B cell (primary cell): ENCODE results near the gene CFAP100. TPM values are rescaled to one million over a fixed set of nuclear protein-coding genes. Genes with fewer than 3 reads are reported as not detected.

Experiments used
- ATAC-seq: fragments of 200-7000 bp; cut with Tn5 transposase; one replicate; pipeline ENCODE4 v1.10.0; 2021; ENCODE audit warnings: low read depth, mild to moderate bottlenecking, moderate number of reproducible peaks, moderate library complexity
- CTCF ChIA-PET: fragments of 350-600 bp; sonication (Branson Sonifier 250); formaldehyde crosslinking; loops from one replicate; lab custom pipeline; 2021; ENCODE audit warnings: antibody characterized with exemption, inconsistent platforms; lab: Charles Lee
- POLR2A ChIA-PET: fragments of 350-600 bp; sonication (Branson Sonifier 250); formaldehyde crosslinking; loops from one replicate; lab custom pipeline; 2021; ENCODE audit warnings: antibody characterized with exemption; lab: Charles Lee
- DNase-seq: peaks from one replicate; pipeline ENCODE4 v3.0.0; 2013
- H2AFZ ChIP-seq: 2 replicates; pipeline ENCODE4 v1.6.1; 2012; ENCODE audit warnings: mild to moderate bottlenecking, low read depth, low read length; ENCODE audit not compliant: insufficient read depth, poor library complexity, severe bottlenecking
- H3K27ac ChIP-seq, 2 donors: 1 replicate in 1 of 2; 2 replicates in 1 of 2; pipeline ENCODE4 v1.5.1; 2012 to 2013; ENCODE audit warnings: low read length in 2 of 2, mild to moderate bottlenecking in 2 of 2, moderate library complexity in 1 of 2
- H3K27me3 ChIP-seq, 4 experiments: fragments of 200-600 bp in 1 of 4; sonication (generic) in 1 of 4; replicated peaks in 1 of 4; 1 replicate in 2 of 4; 2 replicates in 2 of 4; pipeline versions ENCODE4 v1.6.1 to v1.7.0; 2013 to 2016; ENCODE audit warnings: low read length in 3 of 4, mild to moderate bottlenecking in 2 of 4, mixed read lengths in 1 of 4, moderate library complexity in 1 of 4; ENCODE audit not compliant: insufficient read depth in 4 of 4, control insufficient read depth in 3 of 4; ENCODE audit errors: control extremely low read depth in 1 of 4
- H3K36me3 ChIP-seq, 2 experiments: replicated peaks in 1 of 2; 1 replicate in 1 of 2; 2 replicates in 1 of 2; pipeline versions ENCODE4 v1.6.1 to v1.7.1; 2013; ENCODE audit warnings: low read length in 1 of 2; ENCODE audit not compliant: insufficient read depth in 2 of 2, control insufficient read depth in 1 of 2; ENCODE audit errors: control extremely low read depth in 1 of 2, extremely low read depth in 1 of 2
- H3K4me1 ChIP-seq, 2 donors: fragments of 200-600 bp in 1 of 2; sonication (generic) in 1 of 2; 1 replicate in 1 of 2; 2 replicates in 1 of 2; pipeline versions ENCODE4 v1.5.1 to v1.6.1; 2013 to 2017; ENCODE audit warnings: low read length in 2 of 2; ENCODE audit not compliant: control insufficient read depth in 2 of 2, insufficient read depth in 2 of 2
- H3K4me2 ChIP-seq: replicated peaks from 2 replicates; pipeline ENCODE3; 2012; ENCODE audit warnings: mild to moderate bottlenecking, low read depth, low read length; ENCODE audit not compliant: poor library complexity, severe bottlenecking
- H3K4me3 ChIP-seq, 5 experiments: fragments of 200-600 bp in 1 of 5; sonication (generic) in 1 of 5; 1 replicate in 3 of 5; 2 replicates in 2 of 5; pipeline versions ENCODE4 v1.5.1 to v1.7.0; 2011 to 2016; ENCODE audit warnings: low read length in 4 of 5, mild to moderate bottlenecking in 4 of 5, low read depth in 2 of 5, control low read depth in 1 of 5, moderate library complexity in 1 of 5; ENCODE audit not compliant: insufficient read depth in 1 of 5; ENCODE audit errors: control extremely low read depth in 1 of 5, extremely low read depth in 1 of 5
- H3K79me2 ChIP-seq: fragments of 200-600 bp; sonication (generic); one replicate; pipeline ENCODE4 v1.6.0; 2016; ENCODE audit warnings: low read length; ENCODE audit not compliant: control insufficient read depth, insufficient read depth
- H3K9ac ChIP-seq: fragments of 200-600 bp; sonication (generic); 2 replicates; pipeline ENCODE4 v1.6.1; 2017; ENCODE audit warnings: mild to moderate bottlenecking, low read length, moderate library complexity
- H3K9me3 ChIP-seq, 3 donors: one replicate each; pipeline versions ENCODE4 v1.6.1 to v1.7.1; 2013; ENCODE audit warnings: low read length in 2 of 3; ENCODE audit not compliant: control insufficient read depth in 2 of 3, insufficient read depth in 1 of 3; ENCODE audit errors: control extremely low read depth in 1 of 3
- H4K20me1 ChIP-seq: 2 replicates; pipeline ENCODE4 v1.6.0; 2012; ENCODE audit warnings: mild to moderate bottlenecking, low read length; ENCODE audit not compliant: insufficient read depth, control insufficient read depth, poor library complexity, severe bottlenecking
- H3K27ac Mint-ChIP-seq: one replicate; pipeline ENCODE4 v1.8.0; 2021; ENCODE audit warnings: mixed read lengths
- H3K27me3 Mint-ChIP-seq: one replicate; pipeline ENCODE4 v1.8.0; 2021; ENCODE audit warnings: mixed read lengths
- H3K4me1 Mint-ChIP-seq: one replicate; pipeline ENCODE4 v1.8.0; 2021; ENCODE audit warnings: mixed read lengths
- H3K4me3 Mint-ChIP-seq: one replicate; pipeline ENCODE4 v1.8.0; 2021; ENCODE audit warnings: mixed read lengths
- H3K9me3 Mint-ChIP-seq: one replicate; pipeline ENCODE4 v1.8.0; 2022; ENCODE audit warnings: mixed read lengths; ENCODE audit not compliant: insufficient read depth
- CTCF ChIP-seq: fragments of 200-600 bp; IDR thresholded peaks from one replicate; pipeline ENCODE4 v1.8.0; 2022; ENCODE audit warnings: antibody characterized with exemption, mild to moderate bottlenecking
- EZH2 ChIP-seq: IDR thresholded peaks from 2 replicates; pipeline ENCODE4 v1.6.1; 2012; ENCODE audit warnings: borderline replicate concordance, low read depth, mild to moderate bottlenecking, moderate library complexity, low read length; ENCODE audit not compliant: insufficient read depth, poor library complexity, severe bottlenecking
- WGBS: methylation state at CpG from one replicate; pipeline ENCODE4 v1.1.5; 2013; ENCODE audit warnings: missing lambda C conversion rate; ENCODE audit not compliant: insufficient coverage; 5-methylcytosine and 5-hydroxymethylcytosine counted together
- intact Hi-C: fragments of 100-400 bp; cut with micrococcal nuclease; formaldehyde crosslinking; loops from one replicate; pipeline ENCODE4 v1.10.0; 2022
- polyA plus RNA-seq: library from polyadenylated mRNA; depleted of rRNA; stranded (reverse); fragments of >200 nt; gene quantifications from 2 replicates; pipeline ENCODE4 v1.2.3, GENCODE V29; 2012
- total RNA-seq, 2 donors: library from RNA; stranded (reverse); fragments of 120-200 nt in 1 of 2; gene quantifications; 1 replicate in 1 of 2; 2 replicates in 1 of 2; pipeline versions ENCODE4 v1.2.3 to v1.2.4, GENCODE V29; 2013 to 2022

Gene CFAP100
- total and polyA plus RNA-seq, 2 donors (not counting 1 experiment from before 2014, with no cell fraction given): not detected

DNA sequence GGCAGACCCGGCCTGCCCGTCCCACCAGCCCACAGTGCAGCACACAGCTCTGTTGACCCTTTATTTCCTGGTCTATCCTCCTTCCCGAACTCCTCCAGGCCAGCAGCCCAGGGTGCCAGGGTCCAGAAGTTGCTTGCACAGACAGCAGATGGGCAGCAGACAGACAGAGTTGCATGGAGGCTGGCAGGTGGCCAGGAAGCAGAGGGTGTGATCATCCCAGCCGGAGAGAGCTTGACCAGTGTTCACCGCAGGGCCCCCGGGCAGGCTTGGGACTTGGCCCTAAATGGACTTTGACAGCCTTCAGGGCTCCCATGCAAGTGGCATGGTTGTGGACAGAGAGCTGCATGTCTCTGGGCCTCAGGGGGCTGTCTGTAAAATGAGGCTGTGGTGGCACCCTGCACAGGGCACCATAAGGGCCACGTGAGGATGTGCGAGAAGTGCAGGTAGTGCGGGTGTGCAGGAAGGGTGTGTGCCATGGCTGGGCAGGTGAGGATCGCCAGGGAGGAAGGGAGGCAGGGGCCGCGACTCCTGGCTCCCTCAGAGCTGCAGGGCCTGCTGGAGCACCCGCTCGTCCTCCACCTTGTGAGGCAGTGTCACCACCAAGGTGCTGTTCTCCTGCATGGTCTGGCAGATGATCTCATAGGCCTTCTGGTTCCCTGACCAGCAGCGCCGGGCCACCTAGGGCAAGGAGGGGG lies 87.2 kb downstream of the CFAP100 start:
- peaks cover under 1% of the 10 kb centered on the region in 2 donors for H3K4me1 ChIP-seq
- no peak overlapping the region for H3K4me3 Mint-ChIP-seq
- ATAC-seq: no peak
- H3K27ac ChIP-seq: no peak overlapping the region
- no peak for DNase-seq
- no peak overlapping the region for H3K27ac Mint-ChIP-seq
- H3K27me3 Mint-ChIP-seq: peaks cover 4% of the 10 kb centered on the region
- H3K27me3 ChIP-seq: no peaks in the 10 kb centered on the region
- intact Hi-C loops: no loop called here
- TF ChIP-seq CTCF (no peak), EZH2 (no peak)
- no peak overlapping the region for H3K4me2 ChIP-seq
- CTCF ChIA-PET: no interaction called here
- H3K79me2 ChIP-seq: no peaks in the 10 kb centered on the region
- WGBS: 93% methylated on average over 16 of the region's 16 CpGs
- H4K20me1 ChIP-seq: no peaks in the 10 kb centered on the region
- H3K36me3 ChIP-seq: no peaks in the 10 kb centered on the region
- no peak overlapping the region for H2AFZ ChIP-seq
- H3K9me3 ChIP-seq: no peaks in the 10 kb centered on the region
- no peaks in the 10 kb centered on the region for H3K9me3 Mint-ChIP-seq
- no peak overlapping the region for H3K4me3 ChIP-seq
- H3K4me1 Mint-ChIP-seq: peaks cover 2% of the 10 kb centered on the region
- H3K9ac ChIP-seq: no peak overlapping the region
- POLR2A ChIA-PET: no interaction called here

- no peak overlapping the region for H3K4me3 ChIP-seq
- H3K27ac ChIP-seq: no peak overlapping the region
- TF ChIP-seq EZH2: no peak
- TF ChIP-seq CTCF: no peak
- H3K9ac ChIP-seq: no peak overlapping the region
- peaks cover 5 to 6% of the 10 kb centered on the region in 2 donors for H3K4me1 ChIP-seq
- ATAC-seq (no peak), DNase-seq (no peak)
- H3K9me3 ChIP-seq: no peaks in the 10 kb centered on the region
- POLR2A ChIA-PET: no interaction called here
- H3K4me2 ChIP-seq: no peak overlapping the region
- no peaks in the 10 kb centered on the region for H3K36me3 ChIP-seq
- Mint-ChIP-seq H3K9me3 (no peaks in the 10 kb centered on the region), H3K4me1 (peaks cover 3% of the 10 kb centered on the region), H3K27ac (no peak overlapping the region), H3K4me3 (no peak overlapping the region), H3K27me3 (peaks cover 4% of the 10 kb centered on the region)
- H3K79me2 ChIP-seq: no peaks in the 10 kb centered on the region
- H4K20me1 ChIP-seq: no peaks in the 10 kb centered on the region
- no peak overlapping the region for H2AFZ ChIP-seq
- intact Hi-C loops: no loop called here
- CTCF ChIA-PET: no interaction called here
- WGBS: 80% methylated on average over 15 of the region's 15 CpGs
- no peaks in the 10 kb centered on the region for H3K27me3 ChIP-seq
Measured at GRCh38 chr3:126482503-126483255, 88.0 kb downstream of the CFAP100 start.
